GM06990 (cell line): ENCODE results near the gene GNPTG.

Source experiments
- DNase-seq: peaks from one replicate; pipeline ENCODE4 v3.0.0-alpha.2; 2011; ENCODE audit not compliant: insufficient read length; ENCODE audit errors: extremely low read depth
- H3K27me3 ChIP-seq: replicated peaks from 2 replicates; pipeline ENCODE4 v1.6.0; 2011; ENCODE audit warnings: low read length; ENCODE audit not compliant: control insufficient read depth, insufficient read depth
- H3K36me3 ChIP-seq: 2 replicates; pipeline ENCODE4 v1.5.1; 2011; ENCODE audit warnings: low read length; ENCODE audit not compliant: control insufficient read depth, insufficient read depth
- H3K4me3 ChIP-seq: replicated peaks from 2 replicates; pipeline ENCODE4 v1.5.1; 2011; ENCODE audit warnings: low read depth, mild to moderate bottlenecking, control low read depth, low read length
- CTCF ChIP-seq: IDR thresholded peaks from 2 replicates; pipeline ENCODE4 v1.5.1; 2011; ENCODE audit warnings: low read length, control low read depth, mild to moderate bottlenecking, inconsistent platforms; ENCODE audit not compliant: insufficient read depth, poor library complexity, severe bottlenecking

GNPTG gene

GRCh38 chr16:1322407-1322806, 29.3 kb upstream of the GNPTG start:
- H3K4me3 ChIP-seq = no peak overlapping the region
- no peak for TF ChIP-seq CTCF
- DNase-seq = no peak
- peaks cover 30% of the 10 kb centered on the region for H3K36me3 ChIP-seq
- H3K27me3 ChIP-seq = no peaks in the 10 kb centered on the region

- no peak for TF ChIP-seq CTCF
- no peak for DNase-seq
- Histone ChIP-seq H3K4me3 (no peak overlapping the region), H3K36me3 (peaks cover 20% of the 10 kb centered on the region), H3K27me3 (no peaks in the 10 kb centered on the region)
Observed at GRCh38 chr16:1323296-1324239, 28.2 kb upstream of the GNPTG start.

DNA sequence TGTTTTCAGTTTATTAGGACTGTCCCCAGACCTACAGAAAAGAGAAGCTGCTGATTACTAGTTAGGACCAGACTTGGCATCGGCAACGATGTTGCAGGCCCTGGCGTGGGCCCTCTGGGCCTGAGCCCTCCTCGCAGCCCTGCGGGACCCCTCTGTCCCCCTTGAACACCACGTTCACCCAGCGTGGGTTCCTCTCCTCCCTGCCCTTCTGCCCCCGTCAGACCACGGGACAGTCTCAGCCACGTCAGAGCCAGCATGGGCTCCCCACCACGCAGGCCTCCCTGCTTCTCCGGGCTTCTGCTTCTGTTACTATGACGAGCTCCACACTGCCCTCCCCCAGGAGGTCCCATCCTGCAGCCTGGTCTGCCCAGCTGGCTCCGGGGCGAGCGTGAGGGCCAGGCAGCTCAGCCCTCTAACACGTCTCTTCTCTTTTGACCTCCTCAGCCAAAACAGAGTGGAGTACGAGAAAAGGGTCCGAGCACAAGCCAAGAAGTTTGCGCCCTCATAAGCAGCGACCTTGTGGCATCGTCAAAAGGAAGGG, 27.4 kb upstream of the GNPTG start:
- H3K27me3 ChIP-seq = no peaks in the 10 kb centered on the region
- TF ChIP-seq CTCF = no peak
- DNase-seq = no peak
- H3K36me3 ChIP-seq = peaks cover 15% of the 10 kb centered on the region
- H3K4me3 ChIP-seq = no peak overlapping the region

DNA sequence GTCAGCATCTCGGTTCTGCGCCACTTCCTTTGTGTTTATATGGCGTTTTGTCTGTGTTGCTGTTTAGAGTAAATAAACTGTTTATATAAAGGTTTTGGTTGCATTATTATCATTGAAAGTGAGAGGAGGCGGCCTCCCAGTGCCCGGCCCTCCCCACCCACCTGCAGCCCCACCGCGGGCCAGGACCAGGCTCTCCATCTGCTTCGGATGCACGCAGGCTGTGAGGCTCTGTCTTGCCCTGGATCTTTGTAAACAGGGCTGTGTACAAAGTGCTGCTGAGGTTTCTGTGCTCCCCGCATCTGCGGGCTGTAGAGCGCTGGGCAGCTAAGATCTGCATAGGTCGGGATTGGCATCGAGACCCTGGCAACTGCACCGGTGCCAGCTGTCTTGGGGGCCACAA, 26.5 kb upstream of the GNPTG start:
- DNase-seq = no peak
- peaks cover 12% of the 10 kb centered on the region for H3K36me3 ChIP-seq
- TF ChIP-seq CTCF = no peak

DNA sequence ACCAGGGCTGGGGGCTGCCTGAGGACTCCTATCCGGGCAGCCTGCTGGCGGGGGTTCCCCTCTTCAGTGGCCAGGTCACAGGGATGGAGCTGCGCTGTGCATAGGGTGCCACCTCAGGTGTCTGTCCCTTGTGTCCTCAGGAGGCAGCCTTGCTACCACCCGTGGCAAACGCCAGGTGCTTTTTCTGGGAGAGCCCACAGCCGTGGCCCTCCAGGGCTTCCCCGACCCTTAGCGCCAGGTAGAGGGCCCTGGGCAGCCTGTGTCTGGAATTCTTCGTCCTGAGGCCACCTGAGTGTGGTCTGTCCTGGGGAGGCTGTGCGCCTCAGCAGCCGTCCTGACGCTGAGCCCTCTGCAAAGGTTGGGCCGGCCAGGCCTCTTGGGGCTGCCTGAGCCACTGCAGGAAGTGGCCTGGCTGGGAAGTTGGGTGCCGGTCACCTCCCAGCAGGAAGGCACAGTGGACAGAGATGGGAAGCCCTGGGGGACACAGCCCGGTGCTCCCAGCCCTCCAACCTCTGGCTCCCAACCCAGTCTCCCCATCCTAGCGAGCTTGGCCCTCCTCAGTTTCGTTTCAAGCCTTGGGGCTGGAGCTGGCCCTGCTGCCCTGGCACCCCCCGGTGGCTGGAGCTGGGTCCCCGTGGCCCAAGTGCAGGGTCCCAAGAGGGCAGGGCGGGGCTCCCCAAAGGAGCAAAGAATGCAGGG, 25.9 kb upstream of the GNPTG start:
- no peak for TF ChIP-seq CTCF
- DNase-seq = no peak
- H3K36me3 ChIP-seq = peaks cover 10% of the 10 kb centered on the region
- no peaks in the 10 kb centered on the region for H3K27me3 ChIP-seq
- no peak overlapping the region; the same call in 1 of the 2 replicates for H3K4me3 ChIP-seq

More for the DNA sequence above, 26.5 kb upstream of the GNPTG start:
- H3K27me3 ChIP-seq = no peaks in the 10 kb centered on the region
- no peak overlapping the region for H3K4me3 ChIP-seq
